IMR-90 (cell line): ENCODE data around the gene ZKSCAN4.

Experiments
- BHLHE40 ChIP-seq: fragments of 150-350 bp; IDR thresholded peaks from 2 replicates; pipeline ENCODE4 v1.6.1; 2016; ENCODE audit warnings: mild to moderate bottlenecking, low read depth, low read length
- CEBPB ChIP-seq: IDR thresholded peaks from 2 replicates; pipeline ENCODE4 v1.6.1; 2012; ENCODE audit warnings: low read depth, low read length, improper control_type of control experiment
- CTCF ChIP-seq: conservative IDR thresholded peaks from 2 replicates; pipeline ENCODE4 v1.5.1; 2012; ENCODE audit warnings: mild to moderate bottlenecking, low read depth, low read length, improper control_type of control experiment
- ELK1 ChIP-seq: fragments of 150-350 bp; IDR thresholded peaks from 2 replicates; pipeline ENCODE4 v1.6.1; 2016; ENCODE audit warnings: low read depth, mild to moderate bottlenecking, low read length, moderate library complexity, borderline replicate concordance
- MAFK ChIP-seq: IDR thresholded peaks from 2 replicates; pipeline ENCODE4 v1.6.1; 2012; ENCODE audit warnings: low read depth, low read length, improper control_type of control experiment
- MAZ ChIP-seq: IDR thresholded peaks from 2 replicates; pipeline ENCODE4 v1.6.1; 2012; ENCODE audit warnings: low read depth, mild to moderate bottlenecking, low read length, improper control_type of control experiment, moderate library complexity, borderline replicate concordance
- MXI1 ChIP-seq: IDR thresholded peaks from 2 replicates; pipeline ENCODE4 v1.6.1; 2012; ENCODE audit warnings: low read depth, mild to moderate bottlenecking, low read length, moderate library complexity, borderline replicate concordance
- RAD21 ChIP-seq: IDR thresholded peaks from 2 replicates; pipeline ENCODE4 v1.6.1; 2012; ENCODE audit warnings: low read length, improper control_type of control experiment
- SMC3 ChIP-seq: fragments of 150-350 bp; IDR thresholded peaks from 2 replicates; pipeline ENCODE4 v1.6.1; 2016; ENCODE audit warnings: low read depth, mild to moderate bottlenecking, antibody characterized with exemption, low read length, moderate library complexity

GRCh38 chr6:28274888-28275287 is 22.8 kb upstream of the ZKSCAN4 start:
- no peak for TF ChIP-seq CTCF
- no peak for TF ChIP-seq RAD21
- TF ChIP-seq MXI1 = no peak
- no peak for TF ChIP-seq MAZ
- TF ChIP-seq ELK1 = no peak
- no peak for TF ChIP-seq CEBPB
- no peak for TF ChIP-seq SMC3
- no peak for TF ChIP-seq MAFK
- TF ChIP-seq BHLHE40 = no peak
